H1 (cell line): ENCODE results near the gene CTBP2. TPM values are rescaled to one million over a fixed set of nuclear protein-coding genes. Genes with fewer than 3 reads are reported as not detected.

Source experiments
- CTCF ChIA-PET: fragments of 300-600 bp; sonication (Branson Sonifier 250); formaldehyde crosslinking; loops from one replicate; lab custom pipeline; 2021; ENCODE audit not compliant: partially characterized antibody; lab: Charles Lee
- POLR2A ChIA-PET: fragments of 300-600 bp; sonication (Branson Sonifier 250); formaldehyde crosslinking; loops from one replicate; lab custom pipeline; 2021; ENCODE audit warnings: inconsistent platforms; ENCODE audit not compliant: partially characterized antibody; lab: Charles Lee
- DNase-seq, 2 experiments: peaks; one replicate each; pipeline versions ENCODE4 v3.0.0 to v3.0.0-alpha.2; 2010 to 2022; ENCODE audit warnings: low spot score in 2 of 2, low read depth in 1 of 2, mixed read lengths in 1 of 2
- FAIRE-seq: peaks from 2 replicates; lab custom pipeline; 2011; peaks lifted over from hg19 to GRCh38; lab: Jason Lieb, UNC
- H2AFZ ChIP-seq: 2 replicates; pipeline ENCODE4 v1.8.1; 2012; ENCODE audit warnings: low read length, inconsistent platforms
- H2AK5ac ChIP-seq: 2 replicates; pipeline ENCODE4 v1.6.1; 2013; ENCODE audit warnings: low read depth, low read length
- H2BK120ac ChIP-seq: replicated peaks from 2 replicates; pipeline ENCODE3; 2013; ENCODE audit warnings: low read depth, low read length, inconsistent platforms
- H2BK12ac ChIP-seq: 2 replicates; pipeline ENCODE4 v1.6.1; 2013; ENCODE audit warnings: low read depth, low read length
- H2BK15ac ChIP-seq: 2 replicates; pipeline ENCODE4 v1.6.1; 2013; ENCODE audit warnings: low read length
- H2BK20ac ChIP-seq: 2 replicates; pipeline ENCODE4 v1.6.1; 2013; ENCODE audit warnings: low read length
- H2BK5ac ChIP-seq: 2 replicates; pipeline ENCODE4 v1.6.1; 2013; ENCODE audit warnings: low read depth, low read length
- H3K14ac ChIP-seq: 2 replicates; pipeline ENCODE4 v1.6.1; 2013; ENCODE audit warnings: inconsistent platforms; ENCODE audit not compliant: insufficient read length
- H3K18ac ChIP-seq: 2 replicates; pipeline ENCODE4 v1.6.1; 2013; ENCODE audit warnings: low read length; ENCODE audit errors: extremely low read depth
- H3K23ac ChIP-seq: 2 replicates; pipeline ENCODE4 v1.6.1; 2013; ENCODE audit warnings: inconsistent platforms; ENCODE audit not compliant: insufficient read length
- H3K23me2 ChIP-seq: 2 replicates; pipeline ENCODE4 v1.6.1; 2013; ENCODE audit warnings: low read depth, low read length
- H3K27ac ChIP-seq: 2 replicates; pipeline ENCODE4 v1.6.1; 2011; ENCODE audit warnings: low read depth, low read length, inconsistent platforms
- H3K27me3 ChIP-seq, 4 experiments: replicated peaks in 1 of 4; 1 replicate in 1 of 4; 2 replicates in 3 of 4; pipeline versions ENCODE4 v1.6.1 to v1.8.1; 2011 to 2013; ENCODE audit warnings: low read length in 3 of 4, mild to moderate bottlenecking in 3 of 4, inconsistent platforms in 2 of 4, mixed read lengths in 2 of 4, moderate library complexity in 1 of 4; ENCODE audit not compliant: control insufficient read depth in 3 of 4, insufficient read depth in 3 of 4; ENCODE audit errors: extremely low read depth in 1 of 4
- H3K36me3 ChIP-seq, 4 experiments: 2 replicates each; pipeline versions ENCODE4 v1.6.1 to v1.8.1; 2011 to 2013; ENCODE audit warnings: mild to moderate bottlenecking in 4 of 4, low read length in 3 of 4, moderate library complexity in 2 of 4, control low read depth in 1 of 4, inconsistent platforms in 1 of 4; ENCODE audit not compliant: insufficient read depth in 4 of 4, control insufficient read depth in 2 of 4
- H3K4ac ChIP-seq: replicated peaks from 2 replicates; pipeline ENCODE3; 2013; ENCODE audit warnings: low read length, low read depth, mixed read lengths, inconsistent platforms; ENCODE audit not compliant: insufficient read length
- H3K4me1 ChIP-seq, 4 experiments: replicated peaks in 1 of 4; 1 replicate in 1 of 4; 2 replicates in 3 of 4; pipeline versions ENCODE4 v1.6.1 to v1.8.1; 2011 to 2013; ENCODE audit warnings: low read length in 3 of 4, inconsistent platforms in 2 of 4, mixed read lengths in 1 of 4; ENCODE audit not compliant: insufficient read depth in 4 of 4, control insufficient read depth in 3 of 4
- H3K4me2 ChIP-seq, 2 experiments: 2 replicates each; pipeline versions ENCODE4 v1.6.1 to v1.8.1; 2011 to 2013; ENCODE audit warnings: low read depth in 2 of 2, low read length in 2 of 2, control low read depth in 1 of 2, inconsistent platforms in 1 of 2, mild to moderate bottlenecking in 1 of 2; ENCODE audit not compliant: insufficient read depth in 1 of 2
- H3K4me3 ChIP-seq, 4 experiments: fragments of 200-600, 300-600 bp in 1 of 4; sonication (generic), shearing (Covaris generic), sonication (Bioruptor Twin) in 1 of 4; 2 replicates each; pipeline versions ENCODE4 v1.5.1 to v1.8.1; 2011 to 2016; ENCODE audit warnings: low read length in 4 of 4, low read depth in 3 of 4, control low read depth in 2 of 4, inconsistent platforms in 2 of 4, mild to moderate bottlenecking in 2 of 4, mixed read lengths in 1 of 4, moderate library complexity in 1 of 4; ENCODE audit not compliant: insufficient read depth in 2 of 4; ENCODE audit errors: extremely low read depth in 1 of 4
- H3K56ac ChIP-seq: replicated peaks from 2 replicates; pipeline ENCODE3; 2013; ENCODE audit warnings: low read depth, mild to moderate bottlenecking, mixed read lengths, low read length, inconsistent platforms; ENCODE audit not compliant: insufficient read length
- H3K79me1 ChIP-seq: 2 replicates; pipeline ENCODE4 v1.6.1; 2013; ENCODE audit warnings: low read depth, low read length, control low read depth
- H3K79me2 ChIP-seq, 2 experiments: 2 replicates each; pipeline versions ENCODE4 v1.6.1 to v1.8.1; 2012 to 2013; ENCODE audit warnings: low read length in 2 of 2, mild to moderate bottlenecking in 2 of 2, inconsistent platforms in 1 of 2; ENCODE audit not compliant: insufficient read depth in 2 of 2, control insufficient read depth in 1 of 2
- H3K9ac ChIP-seq, 4 experiments: replicated peaks in 1 of 4; 1 replicate in 1 of 4; 2 replicates in 3 of 4; pipeline versions ENCODE4 v1.6.1 to v1.8.1; 2011 to 2013; ENCODE audit warnings: low read depth in 3 of 4, low read length in 3 of 4, control low read depth in 2 of 4, mild to moderate bottlenecking in 2 of 4, moderate library complexity in 2 of 4, inconsistent platforms in 1 of 4; ENCODE audit errors: extremely low read depth in 1 of 4
- H3K9me3 ChIP-seq, 2 experiments: 2 replicates each; pipeline versions ENCODE4 v1.6.1 to v1.8.1; 2012 to 2013; ENCODE audit warnings: mild to moderate bottlenecking in 2 of 2, moderate library complexity in 2 of 2, control low read depth in 1 of 2, inconsistent platforms in 1 of 2, low read depth in 1 of 2, low read length in 1 of 2, mixed read lengths in 1 of 2; ENCODE audit not compliant: insufficient read depth in 2 of 2
- H4K20me1 ChIP-seq, 2 experiments: replicated peaks in 1 of 2; 2 replicates each; pipeline versions ENCODE3 to v1.8.1; 2011 to 2013; ENCODE audit warnings: inconsistent platforms in 2 of 2, low read length in 2 of 2, mild to moderate bottlenecking in 1 of 2; ENCODE audit not compliant: insufficient read depth in 2 of 2, control insufficient read depth in 1 of 2
- H4K5ac ChIP-seq: 2 replicates; pipeline ENCODE4 v1.6.1; 2013; ENCODE audit warnings: low read length, low read depth, mixed read lengths, inconsistent platforms; ENCODE audit not compliant: insufficient read length
- H4K8ac ChIP-seq: 2 replicates; pipeline ENCODE4 v1.8.0; 2013; ENCODE audit warnings: mild to moderate bottlenecking, moderate library complexity, low read length, inconsistent platforms; ENCODE audit not compliant: insufficient read depth; ENCODE audit errors: extremely low read depth
- H4K91ac ChIP-seq: replicated peaks from 2 replicates; pipeline ENCODE3; 2013; ENCODE audit warnings: low read length, mixed read lengths, inconsistent platforms; ENCODE audit not compliant: insufficient read length
- CTBP2 ChIP-seq: IDR thresholded peaks from 2 replicates; pipeline ENCODE4 v1.7.0; 2011; ENCODE audit warnings: borderline replicate concordance, mild to moderate bottlenecking, moderate library complexity, mixed read lengths, low read length; ENCODE audit not compliant: insufficient read depth, insufficient read length
- CTCF ChIP-seq, 3 experiments: IDR thresholded peaks; 1 replicate in 2 of 3; 2 replicates in 1 of 3; pipeline versions ENCODE4 v1.5.1 to v1.6.1; 2011; ENCODE audit warnings: low read length in 3 of 3, mild to moderate bottlenecking in 3 of 3, inconsistent platforms in 2 of 3, low read depth in 1 of 3, moderate library complexity in 1 of 3; ENCODE audit not compliant: insufficient read depth in 1 of 3; ENCODE audit errors: control extremely low read depth in 1 of 3
- KDM4A ChIP-seq: IDR thresholded peaks from one replicate; pipeline ENCODE4 v1.7.1; 2012; ENCODE audit warnings: low read depth, mild to moderate bottlenecking, moderate library complexity, low read length, inconsistent platforms; ENCODE audit not compliant: severe bottlenecking
- NANOG ChIP-seq: IDR thresholded peaks from 2 replicates; pipeline ENCODE4 v1.6.1; 2011; ENCODE audit warnings: low read length, low read depth, mild to moderate bottlenecking, inconsistent platforms; ENCODE audit not compliant: insufficient read depth, poor library complexity, severe bottlenecking
- PHF8 ChIP-seq: fragments of 200-600 bp; sonication (generic); conservative IDR thresholded peaks from 2 replicates; pipeline ENCODE4 v1.7.1; 2012; ENCODE audit warnings: low read depth, mild to moderate bottlenecking, inconsistent platforms, low read length, moderate library complexity
- SAP30 ChIP-seq: fragments of 300-600 bp; sonication (generic); IDR thresholded peaks from 2 replicates; pipeline ENCODE4 v1.7.1; 2012; ENCODE audit warnings: low read length, moderate library complexity, mild to moderate bottlenecking, inconsistent platforms; ENCODE audit not compliant: insufficient read depth, insufficient replicate concordance
- SIRT6 ChIP-seq: IDR thresholded peaks from one replicate; pipeline ENCODE4 v1.7.1; 2012; ENCODE audit warnings: low read length, inconsistent platforms
- SP1 ChIP-seq: IDR thresholded peaks from 2 replicates; pipeline ENCODE4 v1.6.1; 2011; ENCODE audit warnings: low read depth, low read length
- TAF7 ChIP-seq: optimal IDR thresholded peaks from 2 replicates; pipeline ENCODE3; 2011; ENCODE audit warnings: low read depth, mild to moderate bottlenecking, inconsistent platforms, low read length, moderate library complexity, borderline replicate concordance
- ZNF274 ChIP-seq: IDR thresholded peaks from 2 replicates; pipeline ENCODE4 v1.7.0; 2012; ENCODE audit warnings: low read length, borderline replicate concordance; ENCODE audit errors: extremely low read depth
- WGBS, 2 experiments: shearing (Covaris generic) in 1 of 2; methylation state at CpG; one replicate each; pipeline versions ENCODE4 v1.1.6 to v1.1.7; 2013 to 2015; ENCODE audit warnings: low lambda C conversion rate in 2 of 2, mixed read lengths in 2 of 2, inconsistent platforms in 1 of 2, low coverage in 1 of 2, missing lambda C conversion rate in 1 of 2; ENCODE audit not compliant: insufficient replicate concordance in 2 of 2, insufficient coverage in 1 of 2, insufficient read length in 1 of 2; ENCODE audit errors: extremely low coverage in 1 of 2, missing lambda C conversion rate in 1 of 2; 5-methylcytosine and 5-hydroxymethylcytosine counted together
- polyA plus RNA-seq, 7 experiments: library from polyadenylated mRNA; depleted of rRNA in 3 of 7; stranded (reverse) in 5 of 7; unstranded in 2 of 7; fragments of >200 nt in 5 of 7; fragments of 200-250 nt in 2 of 7; gene quantifications; 1 replicate in 5 of 7; 2 replicates in 1 of 7; 4 replicates in 1 of 7; pipeline versions ENCODE4 v1.2.1 to v1.2.3, GENCODE V29; 2011 to 2013; ENCODE audit warnings: missing spikeins in 2 of 7, mixed read lengths in 2 of 7
- total RNA-seq: library from RNA; stranded (reverse); fragmentation: NEBNext Ultra II Directional; extraction: Animal tissue kit (Norgen Biotek cat#: 25700); gene quantifications from 2 replicates; pipeline ENCODE4 v1.2.1, GENCODE V29; 2021

CTBP2 gene
- total and polyA plus RNA-seq, 2 of the 8 experiments (the other 6 are each of a cell fraction or from before 2014, with no cell fraction given): 208 to 221 TPM

GRCh38 chr10:125154529-125154928 lies 5.8 kb downstream of the CTBP2 start:
- FAIRE-seq: no peak
- peak overlapping the region; percentile 6 for H4K91ac ChIP-seq
- H2BK5ac ChIP-seq: peak overlapping the region; percentile 84
- no peak overlapping the region for H3K56ac ChIP-seq
- H3K9ac ChIP-seq: peak overlapping the region in 3 of 4 experiments; percentile 60 to 78 (median 65); a peak in 6 of 7 replicates
- H2BK12ac ChIP-seq: peak overlapping the region; percentile 76; the same call in 1 of the 2 replicates
- ChIA-PET CTCF (interaction anchor here (0.5 to 2.3 kb wide), 5 partner anchors 23 to 368 kb away, joined by 3 to 9 read pairs (median 3); no protein-coding TSS in a partner anchor), POLR2A (interaction anchor here (0.8 to 3.9 kb wide), 8 partner anchors 9 to 106 kb away, joined by 3 to 22 read pairs (median 3); no protein-coding TSS in a partner anchor)
- H3K18ac ChIP-seq: no peak overlapping the region; the same call in 1 of the 2 replicates
- no peak for DNase-seq
- H2BK120ac ChIP-seq: no peak overlapping the region
- peak overlapping the region; percentile 79 to 84 for H3K4me2 ChIP-seq
- WGBS, 2 experiments: 3% methylated on average over 6 of the region's 6 CpGs; no CpG with 5 or more reads in 1 of the 2 experiments
- H3K9me3 ChIP-seq: no peaks in the 10 kb centered on the region
- H4K20me1 ChIP-seq: peaks cover 8 to 21% of the 10 kb centered on the region in 2 experiments
- no peak overlapping the region for H2AFZ ChIP-seq
- no peaks in the 10 kb centered on the region for H3K27me3 ChIP-seq
- H3K27ac ChIP-seq: peak overlapping the region; percentile 87
- peaks cover 26 to 45% (median 34%) of the 10 kb centered on the region in 4 experiments for H3K4me1 ChIP-seq
- no peak overlapping the region for H4K5ac ChIP-seq
- peak overlapping the region; percentile 82; the same call in 1 of the 2 replicates for H2AK5ac ChIP-seq
- H3K79me2 ChIP-seq: peaks cover 62 to 95% of the 10 kb centered on the region in 2 experiments
- no peak overlapping the region for H3K14ac ChIP-seq
- no peak overlapping the region for H4K8ac ChIP-seq
- H3K4me3 ChIP-seq: peak overlapping the region; percentile 16 to 87 (median 36); a peak in 7 of 8 replicates
- peaks cover 0 to 25% (median 3%) of the 10 kb centered on the region in 4 experiments; a peak in 5 of 8 replicates for H3K36me3 ChIP-seq
- peak overlapping the region; percentile 48 for H3K4ac ChIP-seq
- H3K23ac ChIP-seq: no peak overlapping the region
- peaks cover 7% of the 10 kb centered on the region for H3K79me1 ChIP-seq
- no peak overlapping the region for H2BK15ac ChIP-seq
- peaks cover 7% of the 10 kb centered on the region for H3K23me2 ChIP-seq
- no peak overlapping the region for H2BK20ac ChIP-seq
- TF ChIP-seq CTCF (IDR thresholded peaks at IDR 0.05; ENCODE audit: control extremely low read depth in 1 of 3, insufficient read depth in 1 of 3, low read depth in 1 of 3, low read length in 3 of 3) (no peak), SP1 (no peak), PHF8 (no peak), NANOG (no peak), SAP30 (no peak), TAF7 (no peak), SIRT6 (no peak), KDM4A (no peak), ZNF274 (no peak), CTBP2 (no peak)
